ENCODE results near the gene STK16.
"Not testable (repeated sequence)": the region's sequence is repeated elsewhere in the genome, so short reads cannot be mapped to it uniquely, and the experiment has no call there.

STK16 gene

DNA sequence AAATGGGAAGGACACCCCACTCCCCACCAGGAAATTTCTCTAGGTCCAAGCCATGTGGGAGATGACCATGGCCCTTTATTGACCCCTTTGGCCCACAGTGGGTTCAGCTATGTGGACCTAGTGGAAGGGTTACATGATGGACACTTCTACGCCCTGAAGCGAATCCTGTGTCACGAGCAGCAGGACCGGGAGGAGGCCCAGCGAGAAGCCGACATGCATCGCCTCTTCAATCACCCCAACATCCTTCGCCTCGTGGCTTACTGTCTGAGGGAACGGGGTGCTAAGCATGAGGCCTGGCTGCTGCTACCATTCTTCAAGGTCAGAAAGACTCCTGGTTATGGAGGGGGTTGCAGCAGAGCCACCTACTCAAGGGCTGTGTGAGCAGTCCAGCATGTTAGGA is 1.3 kb downstream of the STK16 start:
- no peak for DNase-seq

DNA sequence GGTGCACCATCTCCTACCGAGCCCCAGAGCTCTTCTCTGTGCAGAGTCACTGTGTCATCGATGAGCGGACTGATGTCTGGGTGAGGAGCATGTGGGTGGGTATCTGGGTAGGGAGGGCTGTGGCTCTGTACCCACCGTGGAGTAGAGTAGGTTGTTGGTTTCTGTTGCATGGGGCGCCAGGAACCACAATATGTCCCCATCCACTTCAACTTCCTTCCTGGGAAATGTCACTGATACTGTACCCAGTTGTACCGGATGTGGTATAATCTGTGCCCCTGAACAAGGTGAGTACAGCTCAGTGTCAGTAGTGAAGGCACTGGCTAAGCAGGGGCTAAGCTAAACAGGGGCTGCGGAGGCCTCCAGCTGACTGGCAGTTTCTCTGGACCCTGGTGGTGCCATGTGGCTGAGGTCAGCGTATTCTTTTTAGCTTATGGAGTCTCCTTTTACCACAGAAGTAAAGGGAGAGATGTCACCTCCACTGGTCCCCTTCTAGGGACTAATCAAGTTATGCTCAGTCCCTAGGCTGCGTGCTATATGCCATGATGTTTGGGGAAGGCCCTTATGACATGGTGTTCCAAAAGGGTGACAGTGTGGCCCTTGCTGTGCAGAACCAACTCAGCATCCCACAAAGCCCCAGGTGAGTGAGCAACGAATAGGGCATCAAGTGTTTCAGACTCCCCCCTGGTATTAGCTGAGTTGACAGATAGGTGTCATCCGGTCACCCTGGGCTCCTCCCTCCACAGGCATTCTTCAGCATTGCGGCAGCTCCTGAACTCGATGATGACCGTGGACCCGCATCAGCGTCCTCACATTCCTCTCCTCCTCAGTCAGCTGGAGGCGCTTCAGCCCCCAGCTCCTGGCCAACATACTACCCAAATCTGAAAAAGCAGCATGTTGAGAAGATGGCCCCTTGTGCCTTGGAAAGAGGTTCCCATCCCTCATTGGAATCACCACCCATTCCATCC is 2.7 kb downstream of the STK16 start:
- peak; percentile 50 for DNase-seq

DNA sequence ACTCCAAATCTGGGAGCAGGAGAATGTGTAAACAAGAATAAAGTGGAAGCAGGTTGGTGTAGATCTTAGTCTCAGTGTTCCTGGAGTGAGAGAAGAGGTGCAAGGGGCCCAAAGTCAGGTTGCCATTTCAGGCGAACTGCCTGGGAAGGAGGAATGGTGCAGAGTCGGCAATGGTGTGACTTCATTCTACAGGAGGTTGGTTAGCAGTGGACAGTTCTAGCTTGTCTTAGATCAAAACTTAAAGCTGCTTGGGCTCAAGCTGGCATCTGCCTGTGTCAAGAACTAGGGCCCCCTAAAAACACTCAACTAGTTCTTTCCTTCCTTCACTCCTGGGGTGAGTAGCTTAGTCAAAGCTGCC is 3.5 kb downstream of the STK16 start:
- DNase-seq = no peak

DNA sequence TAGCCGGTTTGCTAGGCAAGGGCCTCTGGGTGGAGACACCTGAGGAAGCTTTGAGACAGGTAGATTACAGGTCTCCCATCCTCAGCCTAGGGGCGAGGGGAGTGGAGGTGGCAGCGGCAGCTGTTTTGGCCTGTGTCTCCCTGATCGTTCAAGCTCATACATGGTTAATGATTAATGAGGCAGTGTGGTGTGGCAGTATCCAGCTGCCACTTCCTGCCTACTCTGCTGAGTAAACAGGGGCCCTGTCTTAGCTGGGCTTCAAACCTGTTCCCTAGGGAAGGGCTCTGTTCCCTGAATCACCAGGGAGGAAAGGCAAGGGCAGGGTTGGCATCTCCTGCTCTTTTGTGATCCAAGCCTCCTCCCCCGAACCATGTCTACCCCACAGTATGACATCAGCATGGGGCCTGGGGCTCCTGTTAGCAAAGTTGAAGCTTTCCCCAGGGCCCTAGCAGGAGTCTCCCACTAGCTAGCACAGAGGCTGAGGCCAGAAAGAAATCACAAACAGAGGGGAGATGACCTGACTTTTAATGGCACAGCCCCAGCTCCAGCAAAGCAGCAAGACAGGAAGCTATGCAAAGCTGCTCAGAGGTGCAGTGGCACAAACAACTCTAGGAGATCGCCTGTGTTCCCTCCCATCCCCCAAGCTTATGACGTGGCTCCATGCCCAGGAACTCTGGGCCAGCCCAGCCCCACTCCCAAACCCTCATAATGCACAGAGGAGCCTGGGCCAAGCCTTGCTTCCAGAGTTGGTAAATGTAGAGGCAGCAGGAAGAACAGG is 4.1 kb downstream of the STK16 start:
- DNase-seq = peak; percentile 43

DNA sequence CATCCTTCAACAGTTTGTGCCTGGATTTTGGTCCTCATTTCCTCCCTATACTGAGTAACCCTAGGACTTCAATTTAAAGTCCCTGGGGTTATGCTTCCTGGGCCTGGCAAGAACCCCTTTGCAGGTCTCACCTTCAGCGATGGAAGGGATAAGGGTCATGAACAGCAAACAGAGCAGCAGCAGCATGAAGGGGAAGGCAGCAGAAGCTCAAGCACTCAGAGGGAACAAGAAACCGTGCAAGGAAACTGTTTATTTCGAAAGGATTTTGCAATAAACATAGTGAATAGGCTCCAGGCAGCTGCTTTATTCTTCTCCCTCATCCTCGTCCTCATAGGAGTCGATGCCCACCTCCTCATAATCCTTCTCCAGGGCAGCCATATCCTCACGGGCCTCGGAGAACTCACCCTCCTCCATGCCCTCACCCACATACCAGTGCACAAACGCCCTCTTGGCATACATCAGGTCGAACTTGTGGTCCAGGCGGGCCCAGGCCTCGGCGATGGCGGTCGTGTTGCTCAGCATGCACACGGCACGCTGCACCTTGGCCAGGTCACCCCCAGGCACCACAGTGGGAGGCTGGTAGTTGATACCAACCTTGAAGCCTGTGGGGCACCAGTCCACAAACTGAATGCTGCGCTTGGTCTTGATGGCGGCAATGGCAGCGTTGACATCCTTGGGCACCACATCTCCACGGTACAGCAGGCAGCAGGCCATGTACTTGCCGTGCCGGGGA is 4.9 kb downstream of the STK16 start:
- DNase-seq = no peak

DNA sequence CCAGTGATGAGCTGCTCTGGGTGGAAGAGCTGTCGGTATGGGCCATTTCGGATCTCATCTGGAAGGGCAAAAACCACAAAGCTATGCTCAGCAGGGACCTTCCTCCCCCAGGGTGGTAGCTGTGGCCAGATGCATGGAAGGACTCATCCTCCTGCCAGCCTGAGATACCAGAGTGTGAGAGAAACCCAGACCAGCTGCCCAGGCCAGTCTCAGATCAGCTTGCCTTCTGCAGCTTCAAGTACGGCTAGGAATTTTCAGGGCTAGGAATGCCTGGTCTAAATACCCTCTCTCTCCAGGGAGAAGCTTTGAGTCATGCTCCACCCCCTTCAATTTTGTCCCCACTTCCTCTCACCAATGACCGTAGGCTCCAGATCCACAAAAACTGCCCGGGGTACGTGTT is 6.4 kb downstream of the STK16 start:
- no peak for DNase-seq

DNA sequence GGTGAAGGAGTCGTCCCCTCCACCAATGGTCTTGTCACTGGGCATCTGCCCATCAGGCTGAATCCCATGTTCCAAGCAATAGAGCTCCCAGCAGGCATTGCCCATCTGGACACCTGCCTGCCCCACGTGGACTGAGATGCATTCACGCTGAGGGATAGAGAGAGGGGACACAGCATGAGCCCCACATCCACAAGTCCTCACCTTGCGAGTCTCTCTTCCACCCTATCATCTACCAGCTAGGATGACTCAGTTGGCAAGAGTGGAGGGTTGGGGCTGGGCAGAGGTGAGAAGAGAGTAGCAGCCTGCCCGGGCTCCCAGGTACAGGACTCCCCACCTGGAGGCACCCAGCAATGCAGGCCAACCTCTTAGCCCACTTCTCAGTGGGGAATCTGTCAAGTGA is 6.8 kb downstream of the STK16 start:
- peak; percentile 35 for DNase-seq

DNA sequence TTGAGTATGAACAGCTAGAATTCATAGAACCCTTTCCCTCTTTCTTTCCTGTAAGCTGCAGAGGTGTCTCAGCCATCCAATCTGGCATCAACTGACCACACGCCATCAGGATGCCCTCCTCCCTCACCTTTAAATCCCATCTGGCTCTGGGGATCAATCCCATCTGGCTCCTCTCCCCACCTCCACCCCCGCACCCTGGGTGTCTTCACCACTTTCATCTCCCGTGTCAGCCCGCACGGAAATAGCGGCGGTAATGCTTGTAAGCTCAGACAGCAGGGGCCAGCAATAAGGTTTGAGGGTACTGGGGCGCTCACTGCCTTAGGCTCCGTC is 7.3 kb downstream of the STK16 start:
- no peak for DNase-seq

DNA sequence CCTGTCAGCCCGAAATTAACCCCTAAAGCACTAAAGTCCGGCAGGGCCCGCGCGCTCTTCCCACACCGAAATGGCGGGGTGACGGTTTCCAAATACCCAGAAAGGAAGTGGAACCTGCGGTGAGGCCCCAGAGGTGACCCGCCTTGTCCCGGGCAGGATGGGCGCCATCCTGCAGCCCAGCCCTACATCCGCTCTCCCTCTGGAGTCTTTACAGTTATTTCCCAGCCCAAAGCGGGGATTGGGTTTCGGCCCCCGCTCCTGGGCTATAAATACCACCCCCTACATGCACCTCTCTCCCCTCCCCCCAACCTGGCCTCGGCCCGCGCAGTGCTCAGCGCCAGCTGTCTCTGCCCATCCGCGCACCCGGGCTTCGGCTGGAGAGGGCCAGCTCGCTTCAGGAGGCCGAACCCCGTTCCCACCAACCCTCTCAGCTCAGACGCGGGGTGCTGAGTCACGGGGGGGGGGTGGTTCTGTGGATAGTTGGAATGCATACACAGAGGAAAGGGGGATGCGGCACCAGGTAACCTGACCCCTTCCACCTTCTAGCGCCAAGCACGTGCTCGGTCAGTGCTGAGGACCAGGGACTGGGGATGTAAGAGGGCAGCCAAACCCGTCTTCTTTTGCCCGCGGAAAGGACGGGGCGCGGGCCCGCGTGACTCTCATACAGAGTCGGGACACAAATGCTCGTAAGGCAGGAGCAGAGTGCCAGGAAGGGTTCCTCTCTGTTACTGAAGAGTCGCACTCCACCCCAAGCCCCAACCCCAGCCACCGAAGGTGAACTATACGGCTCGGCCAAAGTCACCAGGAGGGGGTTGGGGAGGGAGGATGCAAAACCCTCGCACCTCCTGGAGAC is 7.8 kb downstream of the STK16 start, which contains the start of gene TUBA4B:
TUBA4B (plus strand) TSS at position 344 of the 853 bp plus-strand sequence; CDS start at position 509, 165 bp downstream.
- peak; percentile 65 for DNase-seq

DNA sequence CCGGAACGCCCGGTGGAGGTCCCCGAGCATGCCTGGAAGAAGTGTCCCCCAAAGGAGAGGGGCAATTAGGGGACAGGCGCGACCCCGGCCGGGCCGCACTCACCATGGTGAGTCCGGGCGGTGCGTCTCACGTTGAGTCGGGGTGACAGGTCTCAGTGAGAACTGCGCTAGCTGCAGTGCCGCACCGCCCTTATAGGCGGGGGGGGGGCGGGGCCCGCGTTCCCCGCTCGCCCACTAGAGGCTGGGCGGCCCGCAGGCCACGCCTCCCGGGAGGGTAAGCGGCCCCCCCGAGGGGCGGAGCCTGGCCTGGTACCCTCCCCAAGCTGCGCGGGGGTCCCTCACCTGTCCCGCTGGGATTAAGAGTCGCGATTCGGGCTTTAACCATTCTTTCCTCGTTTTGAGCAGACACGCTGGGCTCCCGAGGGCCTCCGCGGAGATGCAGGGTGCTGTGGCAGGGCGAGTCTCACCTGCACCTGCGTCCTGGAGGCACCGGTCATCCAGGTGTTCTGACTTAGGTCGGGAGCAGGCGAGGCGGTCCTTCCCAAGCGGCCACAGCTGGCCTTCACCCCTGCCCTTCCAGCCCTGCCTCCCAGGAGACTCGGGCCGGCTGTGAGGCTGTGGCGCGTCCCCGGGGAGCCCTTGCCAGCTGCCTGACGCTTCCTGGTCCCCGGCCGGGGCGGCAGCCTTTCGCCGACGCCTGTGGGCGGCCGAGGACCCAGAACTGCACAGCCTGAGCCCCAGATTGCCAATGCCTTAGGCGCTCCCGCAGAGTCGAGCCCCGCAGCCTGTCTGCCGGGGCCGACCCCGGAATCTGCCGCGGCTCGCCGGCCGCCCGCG is 8.7 kb downstream of the STK16 start, which contains the start of gene TUBA4A:
TUBA4A (minus strand) TSS at position 166 of the 837 bp plus-strand sequence; CDS start at position 106, 60 bp downstream.
- peak; percentile 83 for DNase-seq

DNA sequence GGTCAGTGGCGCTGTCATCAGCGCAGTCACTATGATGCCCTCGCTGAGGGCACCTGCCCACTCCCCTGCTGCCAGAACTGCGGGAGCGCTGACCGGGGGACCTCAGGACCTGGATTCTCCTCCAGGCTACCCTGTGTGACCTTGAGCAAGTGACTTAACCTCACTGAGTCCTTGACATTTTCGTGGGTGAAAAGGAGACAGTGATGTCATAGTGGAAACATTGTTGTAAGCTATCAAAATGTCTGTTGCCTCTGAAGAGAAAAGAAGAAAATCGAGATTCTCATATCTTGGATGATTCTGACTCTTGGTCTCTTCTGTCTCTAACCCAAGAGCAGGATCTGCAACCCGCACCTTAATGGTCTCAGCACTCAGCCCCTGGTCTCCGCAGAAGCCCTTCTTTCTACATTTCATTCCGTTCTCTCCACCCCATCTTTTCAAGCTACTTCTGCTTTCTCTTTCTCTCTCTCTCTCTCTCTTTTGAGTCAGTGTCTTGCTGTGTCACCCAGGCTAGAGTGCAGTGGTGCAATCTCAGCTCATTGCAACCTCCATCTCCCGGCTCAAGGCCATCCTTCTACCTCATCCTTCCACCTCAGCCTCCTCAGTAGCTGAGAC is 9.4 kb downstream of the STK16 start:
- no peak for DNase-seq

DNA sequence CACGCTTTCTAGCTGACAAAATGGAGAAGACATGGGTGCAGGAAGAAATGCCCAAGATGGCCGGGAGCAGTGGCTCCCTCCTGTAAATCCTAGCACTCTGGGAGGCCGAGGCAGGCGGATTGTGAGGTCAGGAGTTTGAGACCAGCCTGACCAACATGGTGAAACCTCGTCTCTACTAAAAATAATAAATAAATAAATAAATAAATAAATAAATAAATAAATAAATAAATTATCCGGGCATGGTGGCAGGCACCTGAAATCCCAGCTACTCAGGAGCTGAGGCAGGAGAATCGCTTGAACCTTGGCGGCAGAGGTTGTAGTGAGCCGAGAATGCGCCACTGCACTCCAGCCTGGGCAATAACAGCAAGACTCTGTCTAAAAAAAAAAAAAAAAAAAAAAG is 13.7 kb downstream of the STK16 start:
- not testable (repeated sequence) for DNase-seq

DNA sequence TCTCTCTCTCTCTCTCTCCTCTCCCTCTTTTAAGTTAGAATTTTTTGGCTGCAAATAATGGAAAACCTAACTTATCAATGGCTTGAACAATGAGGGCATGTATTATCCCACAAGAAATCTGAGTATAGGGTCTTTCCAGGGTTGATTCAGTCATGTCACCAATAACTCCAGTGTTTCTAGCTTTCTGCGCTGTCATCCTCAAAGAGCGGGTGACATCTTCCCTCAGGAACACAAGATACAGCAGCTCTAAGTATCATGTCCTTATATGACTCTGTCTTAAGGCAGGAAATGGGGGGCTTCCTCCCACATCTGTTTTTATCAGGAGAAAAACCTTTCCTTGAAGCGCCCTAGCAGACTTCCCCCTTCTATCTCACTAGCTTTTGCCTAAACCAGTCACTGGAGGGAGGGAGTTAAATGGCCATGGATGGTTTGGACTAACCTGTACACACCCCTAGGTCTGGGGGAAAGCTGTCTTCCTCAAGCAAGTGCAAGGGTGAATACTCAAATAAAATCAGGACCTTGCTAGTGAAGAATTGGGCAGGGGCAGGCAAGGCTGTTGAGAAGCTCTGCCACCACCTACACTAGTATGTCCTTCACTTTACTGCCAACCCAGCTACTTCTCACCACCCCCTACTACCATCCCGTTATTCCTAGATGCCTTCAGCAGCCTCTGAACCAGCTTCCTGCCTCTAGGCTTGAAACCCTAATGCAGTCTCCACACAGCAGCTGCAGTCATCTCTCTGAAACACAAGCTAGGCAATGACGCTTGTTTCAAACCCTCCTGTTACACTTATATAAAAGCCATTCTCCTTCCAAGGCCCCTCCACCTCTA is 16.0 kb downstream of the STK16 start:
- DNase-seq = no peak

DNA sequence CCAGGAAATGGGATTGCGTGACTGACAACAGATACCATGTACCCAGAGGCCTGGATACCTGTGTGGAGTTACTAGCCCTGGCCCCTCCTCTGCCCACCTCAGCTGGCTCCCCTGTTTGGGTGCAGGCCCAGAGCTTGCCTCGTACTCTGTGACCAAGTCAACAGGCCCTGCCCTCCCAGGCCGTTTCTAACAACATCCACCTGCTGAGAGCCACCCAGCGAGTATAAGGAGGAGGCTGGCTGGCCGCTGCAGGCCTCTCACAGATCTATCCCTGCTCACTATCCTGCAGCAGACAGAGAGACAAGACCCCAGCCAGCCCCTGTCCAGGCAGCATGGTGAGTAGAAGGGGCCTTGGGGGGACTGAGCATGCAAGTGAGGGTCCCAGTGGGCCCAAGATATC is 21.0 kb downstream of the STK16 start:
- DNase-seq = no peak

DNA sequence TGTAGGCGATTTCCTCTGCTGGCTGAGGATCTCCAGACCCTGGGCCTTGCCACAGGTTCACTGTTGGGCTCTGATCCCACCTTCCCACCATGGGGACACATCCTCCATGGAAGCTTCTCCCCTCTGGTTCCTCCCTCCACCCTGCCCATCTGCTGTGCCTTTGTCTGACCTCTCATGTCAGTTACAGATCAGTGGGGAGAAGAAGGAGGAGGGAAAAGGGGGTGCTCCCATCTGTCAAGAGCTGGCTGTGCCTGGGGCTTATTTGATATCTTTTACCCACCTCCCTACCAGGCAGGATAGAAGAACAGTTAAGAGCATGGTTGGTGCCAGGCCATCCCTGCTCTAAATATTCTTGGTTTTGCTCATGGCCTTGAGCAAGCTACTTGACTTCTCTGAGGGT is 21.6 kb downstream of the STK16 start:
- DNase-seq = no peak

DNA sequence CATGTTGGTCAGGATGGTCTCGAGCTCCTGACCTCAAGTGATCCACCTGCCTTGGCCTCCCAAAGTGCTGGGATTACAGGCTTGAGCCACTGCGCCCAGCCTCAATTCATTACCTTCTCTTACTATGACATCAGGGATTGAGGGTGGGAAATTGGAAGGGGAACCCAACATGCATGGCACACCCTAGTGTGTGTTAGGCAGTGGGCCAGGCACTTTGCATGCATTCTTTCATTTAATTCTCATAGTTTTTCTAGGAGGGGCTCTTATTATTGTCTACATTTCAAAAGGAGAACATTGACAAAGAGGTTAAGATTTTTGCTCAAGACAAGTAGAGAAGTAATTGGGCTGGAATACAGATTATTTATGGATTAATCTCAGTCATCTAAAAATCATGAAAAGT is 23.0 kb downstream of the STK16 start:
- DNase-seq = no peak

DNA sequence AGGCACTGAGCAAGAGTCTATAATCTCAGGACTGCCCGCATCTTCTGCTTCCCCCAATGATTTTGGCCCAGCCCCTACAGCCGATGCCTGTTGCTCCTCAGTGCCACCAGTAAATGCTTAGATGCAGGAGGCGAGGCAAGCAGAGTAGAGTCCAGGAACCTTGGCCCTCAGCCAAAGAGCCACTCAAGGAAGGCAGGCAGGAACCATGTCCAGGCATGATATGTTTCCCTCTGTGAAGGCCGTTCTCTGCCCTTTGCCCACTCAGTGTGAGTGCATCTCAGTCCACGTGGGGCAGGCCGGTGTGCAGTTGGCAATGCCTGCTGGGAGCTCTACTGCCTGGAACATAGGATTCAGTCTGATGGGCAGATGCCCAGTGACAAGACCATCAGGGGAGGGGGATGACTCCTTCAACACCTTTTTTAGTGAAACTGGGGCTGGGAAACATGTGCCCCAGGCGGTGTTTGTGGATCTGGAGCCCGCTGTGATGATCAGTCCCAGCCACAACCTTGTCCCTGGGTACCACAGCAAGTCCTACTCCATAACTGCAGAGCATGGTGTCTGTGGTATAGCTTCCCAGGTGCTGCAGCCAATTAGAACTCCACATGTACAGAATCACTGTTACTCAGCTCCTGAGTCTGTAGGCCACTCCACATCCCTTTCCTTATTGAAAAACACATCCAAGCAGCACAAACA is 24.2 kb downstream of the STK16 start:
- DNase-seq = no peak

DNA sequence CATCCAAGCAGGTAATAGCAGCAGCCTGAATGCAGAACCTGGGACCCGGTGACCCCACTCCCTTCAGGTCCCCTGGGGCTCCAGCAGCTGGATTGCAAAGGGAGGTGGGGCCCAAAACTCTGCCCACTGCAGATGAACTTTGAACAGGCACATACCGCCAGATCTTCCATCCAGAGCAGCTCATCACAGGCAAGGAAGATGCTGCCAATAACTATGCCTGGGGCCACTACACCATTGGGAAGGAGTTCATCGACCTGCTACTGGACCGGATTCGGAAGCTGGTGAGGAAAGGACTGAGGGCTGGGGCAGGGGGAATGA is 24.7 kb downstream of the STK16 start:
- DNase-seq = no peak

DNA sequence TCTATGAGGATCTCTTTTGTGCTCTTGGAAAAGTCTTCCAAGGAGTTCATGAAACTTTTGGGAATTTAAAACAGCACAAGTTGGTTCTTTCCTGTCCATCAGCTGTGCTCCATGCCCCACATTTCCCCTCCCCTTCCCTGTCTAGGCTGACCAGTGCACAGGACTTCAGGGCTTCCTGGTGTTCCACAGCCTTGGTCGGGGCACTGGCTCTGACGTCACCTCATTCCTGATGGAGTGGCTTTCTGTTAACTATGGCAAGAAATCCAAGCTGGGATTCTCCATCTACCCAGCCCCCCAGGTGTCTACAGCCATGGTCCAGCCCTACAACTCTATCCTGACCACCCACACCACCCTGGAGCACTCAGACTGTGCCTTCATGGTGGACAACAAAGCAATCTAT is 25.7 kb downstream of the STK16 start:
- no peak for DNase-seq

DNA sequence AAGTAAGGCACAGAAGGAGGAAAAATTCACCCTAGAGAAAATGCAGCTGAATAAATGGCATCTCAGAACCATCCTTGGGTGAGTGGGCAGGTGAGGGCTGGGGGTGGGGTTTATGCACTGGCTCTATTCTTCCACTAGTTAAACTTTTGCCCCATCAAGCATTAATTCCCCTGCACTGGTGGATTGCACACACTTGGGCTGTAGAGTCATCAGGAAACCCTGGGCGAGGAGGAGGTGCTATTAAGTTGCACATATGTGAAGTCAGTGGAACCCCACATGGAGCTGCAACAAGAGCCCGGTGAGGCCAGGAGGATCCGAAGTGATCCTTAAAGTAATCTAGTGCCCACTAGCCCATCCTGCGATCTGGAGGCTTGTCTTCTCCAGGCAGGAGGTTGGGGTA is 27.1 kb downstream of the STK16 start:
- no peak for DNase-seq
